NB4 (cell line): ENCODE data around the gene AMBRA1.
"Not testable (repeated sequence)": the region's sequence is repeated elsewhere in the genome, so short reads cannot be mapped to it uniquely, and the experiment has no call there.

Experiments used
- MYC ChIP-seq: IDR thresholded peaks from 2 replicates; pipeline ENCODE4 v1.6.1; 2011; ENCODE audit warnings: low read depth, low read length
- POLR2A ChIP-seq: IDR thresholded peaks from 2 replicates; pipeline ENCODE4 v1.6.1; 2011; ENCODE audit warnings: mild to moderate bottlenecking; ENCODE audit not compliant: insufficient read length; ENCODE audit errors: extremely low read depth
- TF ChIP-seq, protein P1 (sequence below): IDR thresholded peaks from one replicate; pipeline ENCODE4 v1.5.1; 2012; ENCODE audit warnings: low read depth, low read length

GRCh38 chr11:46518928-46519327 is 74.9 kb downstream of the AMBRA1 start:
- not testable (repeated sequence) for TF ChIP-seq POLR2A, MYC
- TF ChIP-seq, protein P1, sequence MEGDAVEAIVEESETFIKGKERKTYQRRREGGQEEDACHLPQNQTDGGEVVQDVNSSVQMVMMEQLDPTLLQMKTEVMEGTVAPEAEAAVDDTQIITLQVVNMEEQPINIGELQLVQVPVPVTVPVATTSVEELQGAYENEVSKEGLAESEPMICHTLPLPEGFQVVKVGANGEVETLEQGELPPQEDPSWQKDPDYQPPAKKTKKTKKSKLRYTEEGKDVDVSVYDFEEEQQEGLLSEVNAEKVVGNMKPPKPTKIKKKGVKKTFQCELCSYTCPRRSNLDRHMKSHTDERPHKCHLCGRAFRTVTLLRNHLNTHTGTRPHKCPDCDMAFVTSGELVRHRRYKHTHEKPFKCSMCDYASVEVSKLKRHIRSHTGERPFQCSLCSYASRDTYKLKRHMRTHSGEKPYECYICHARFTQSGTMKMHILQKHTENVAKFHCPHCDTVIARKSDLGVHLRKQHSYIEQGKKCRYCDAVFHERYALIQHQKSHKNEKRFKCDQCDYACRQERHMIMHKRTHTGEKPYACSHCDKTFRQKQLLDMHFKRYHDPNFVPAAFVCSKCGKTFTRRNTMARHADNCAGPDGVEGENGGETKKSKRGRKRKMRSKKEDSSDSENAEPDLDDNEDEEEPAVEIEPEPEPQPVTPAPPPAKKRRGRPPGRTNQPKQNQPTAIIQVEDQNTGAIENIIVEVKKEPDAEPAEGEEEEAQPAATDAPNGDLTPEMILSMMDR: not testable (repeated sequence)
